IPS-18c (cell line): Measurements from ENCODE around the gene RNLS.

Experiments
- H3K4me3 ChIP-seq: 2 replicates; pipeline ENCODE4 v1.7.0; 2013; ENCODE audit warnings: low read depth, mild to moderate bottlenecking, low read length, moderate library complexity; ENCODE audit not compliant: insufficient read depth
- H3K9me3 ChIP-seq: one replicate; pipeline ENCODE4 v1.6.1; 2013; ENCODE audit warnings: mild to moderate bottlenecking, low read length, moderate library complexity; ENCODE audit not compliant: control insufficient read depth, insufficient read depth

The RNLS gene

GRCh38 chr10:88582806-88583583, at the start of gene RNLS:
TSS of gene RNLS (minus strand) at chr10:88583318.
- H3K9me3 ChIP-seq: no peaks in the 10 kb centered on the region
- peak within 1 kb of the TSS; percentile 75 for H3K4me3 ChIP-seq

DNA sequence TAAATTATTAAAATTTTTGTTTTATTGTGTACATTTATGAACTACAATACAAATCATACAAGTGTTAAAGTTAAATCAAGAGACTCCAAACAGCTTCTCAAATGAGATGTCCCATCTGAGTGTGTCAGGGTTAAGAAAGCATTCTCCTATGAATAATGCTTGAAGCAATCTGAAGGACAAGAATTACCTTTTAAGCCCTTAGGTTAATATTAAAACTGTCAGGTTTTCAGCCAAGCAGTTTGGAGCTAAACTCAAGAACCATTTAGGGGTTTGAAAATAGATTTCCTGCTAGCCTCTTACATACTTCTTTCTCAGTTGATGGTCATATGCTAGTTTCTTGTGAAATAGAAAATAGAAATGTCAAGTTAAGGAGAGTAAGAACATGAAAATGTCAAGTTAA, 41.7 kb upstream of the RNLS start:
- Histone ChIP-seq H3K9me3 (no peaks in the 10 kb centered on the region), H3K4me3 (no peak overlapping the region)

DNA sequence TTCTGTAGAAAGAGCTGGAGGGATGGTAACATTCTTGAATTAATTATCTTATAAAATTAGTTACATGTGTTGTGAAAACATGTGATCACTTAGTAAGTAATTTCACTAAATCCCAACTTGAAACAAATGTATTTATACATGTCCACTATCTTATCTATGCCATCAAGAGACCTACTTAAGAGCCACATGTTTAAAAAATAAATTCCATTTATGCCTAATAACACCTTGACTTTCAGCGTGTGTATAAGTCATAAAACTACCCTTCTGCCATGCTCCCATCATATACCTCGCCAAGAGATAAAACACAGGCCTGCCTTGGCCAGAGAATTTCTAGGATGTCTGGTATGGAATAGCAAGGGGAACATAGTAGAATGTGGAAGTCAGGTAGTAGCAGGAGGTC, 40.7 kb upstream of the RNLS start:
- Histone ChIP-seq H3K9me3 (no peaks in the 10 kb centered on the region), H3K4me3 (no peak overlapping the region)

DNA sequence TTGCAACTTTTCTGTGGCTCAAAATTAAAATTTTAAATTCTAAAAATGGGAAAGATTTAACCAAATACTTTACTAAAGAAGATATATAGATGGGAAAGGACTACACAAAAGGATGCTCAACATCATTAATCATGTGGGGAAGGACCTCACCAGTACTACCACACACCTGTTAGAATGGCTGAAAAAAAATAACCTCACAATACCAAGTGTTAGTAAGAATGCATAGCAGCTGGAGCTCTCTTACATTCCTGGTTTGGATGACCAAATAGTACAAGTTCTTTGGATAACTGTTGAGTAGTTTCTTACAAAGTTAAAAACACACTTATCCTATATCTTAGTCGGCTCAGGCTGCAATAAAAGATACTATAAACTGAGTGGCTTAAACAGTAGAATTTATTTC, 37.3 kb upstream of the RNLS start:
- Histone ChIP-seq H3K4me3 (no peak overlapping the region), H3K9me3 (no peaks in the 10 kb centered on the region)

- H3K9me3 ChIP-seq: no peaks in the 10 kb centered on the region
Measured at GRCh38 chr10:88618496-88618895, 35.4 kb upstream of the RNLS start.

GRCh38 chr10:88617772-88618300, 34.7 kb upstream of the RNLS start:
- no peaks in the 10 kb centered on the region for H3K9me3 ChIP-seq
- no peak overlapping the region for H3K4me3 ChIP-seq

More at GRCh38 chr10:88618496-88618895, 35.4 kb upstream of the RNLS start:
- no peak overlapping the region for H3K4me3 ChIP-seq

DNA sequence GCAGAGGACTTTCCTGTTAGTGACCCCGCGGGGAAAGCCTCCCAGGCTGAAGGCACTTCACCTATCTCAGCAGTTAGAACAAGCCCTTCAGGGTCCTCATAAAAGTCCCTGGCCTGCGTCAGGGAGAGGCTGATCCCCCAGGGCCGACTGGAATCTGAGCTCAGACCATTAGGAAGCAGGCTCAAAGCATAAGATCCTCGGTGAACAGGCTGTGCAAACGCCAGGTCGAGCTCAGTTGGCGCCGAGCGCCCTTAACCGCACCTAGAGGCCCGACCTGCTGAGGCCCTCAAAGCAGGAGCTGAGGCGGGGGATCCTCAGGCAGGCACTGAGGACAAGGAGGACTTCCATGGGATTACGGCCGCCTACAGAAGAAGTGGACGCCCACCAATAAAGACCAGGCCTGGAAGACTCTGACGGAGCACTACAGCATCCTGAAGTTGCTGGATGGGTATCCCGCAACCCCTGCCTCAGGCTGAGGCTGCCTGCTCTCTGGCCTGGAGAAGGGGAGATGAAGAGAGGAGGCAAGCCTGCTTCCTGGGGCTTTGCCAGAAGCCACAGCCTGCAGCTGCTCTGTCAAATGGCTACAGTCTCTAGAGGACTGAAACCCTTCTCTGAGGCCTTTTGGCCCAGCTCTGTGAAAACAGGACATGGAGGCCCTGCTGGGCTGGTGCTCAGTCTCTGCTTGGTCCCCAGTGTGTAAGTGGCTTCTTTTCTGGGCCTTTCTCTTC, 33.3 kb upstream of the RNLS start:
- no peak overlapping the region for H3K4me3 ChIP-seq
- H3K9me3 ChIP-seq: no peaks in the 10 kb centered on the region

DNA sequence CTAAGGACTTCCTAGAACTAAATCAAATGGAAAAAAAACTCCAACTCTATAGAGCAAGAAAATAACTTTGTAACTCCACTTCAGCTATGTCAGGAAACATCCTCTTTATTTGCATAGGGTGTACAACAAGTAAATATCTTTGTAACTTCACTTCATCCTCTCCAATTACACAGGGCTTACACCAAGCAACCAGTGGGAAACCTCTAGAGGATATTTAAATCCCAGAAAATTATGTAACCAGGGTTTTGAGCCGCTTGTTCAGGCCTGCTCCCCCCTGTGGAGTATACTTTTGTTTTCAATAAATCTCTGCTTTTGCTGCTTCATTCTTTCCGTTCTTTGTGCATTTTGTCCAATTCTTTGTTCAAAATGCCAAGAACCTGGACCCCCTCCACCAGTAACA, 25.7 kb upstream of the RNLS start:
- H3K9me3 ChIP-seq: no peaks in the 10 kb centered on the region
- H3K4me3 ChIP-seq: no peak overlapping the region

DNA sequence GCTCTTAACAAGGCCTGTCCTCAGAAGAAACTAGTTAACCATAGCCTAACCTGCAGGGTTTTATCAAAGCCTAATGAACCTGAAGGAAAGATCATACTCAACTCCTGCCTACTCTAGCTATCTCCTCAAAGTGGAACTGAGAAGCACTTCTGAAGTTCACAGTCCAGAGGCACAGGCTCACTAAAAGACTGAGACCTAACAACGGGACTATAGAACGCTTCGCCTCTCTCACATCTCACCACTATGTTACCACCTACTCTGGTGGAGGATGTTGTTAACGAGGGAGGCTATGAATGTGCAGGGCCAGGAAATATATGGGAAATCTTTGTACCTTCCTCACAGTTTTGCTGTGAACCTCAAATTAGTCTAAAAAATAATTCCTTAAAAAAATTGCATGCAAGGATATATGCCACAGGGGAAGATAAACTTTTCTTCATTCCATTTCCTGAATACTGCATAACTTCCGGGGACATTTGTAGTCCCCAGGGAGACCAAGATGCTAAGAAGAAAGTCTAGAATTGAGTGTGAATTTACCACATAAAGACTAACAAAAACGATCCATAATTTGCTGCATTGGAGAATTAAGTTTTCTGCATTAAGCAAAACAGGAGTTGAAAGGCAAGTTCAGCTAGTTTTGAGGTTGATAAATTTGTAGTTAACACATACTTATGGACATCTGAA, 25.1 kb upstream of the RNLS start:
- H3K9me3 ChIP-seq: no peaks in the 10 kb centered on the region
- no peak overlapping the region for H3K4me3 ChIP-seq

DNA sequence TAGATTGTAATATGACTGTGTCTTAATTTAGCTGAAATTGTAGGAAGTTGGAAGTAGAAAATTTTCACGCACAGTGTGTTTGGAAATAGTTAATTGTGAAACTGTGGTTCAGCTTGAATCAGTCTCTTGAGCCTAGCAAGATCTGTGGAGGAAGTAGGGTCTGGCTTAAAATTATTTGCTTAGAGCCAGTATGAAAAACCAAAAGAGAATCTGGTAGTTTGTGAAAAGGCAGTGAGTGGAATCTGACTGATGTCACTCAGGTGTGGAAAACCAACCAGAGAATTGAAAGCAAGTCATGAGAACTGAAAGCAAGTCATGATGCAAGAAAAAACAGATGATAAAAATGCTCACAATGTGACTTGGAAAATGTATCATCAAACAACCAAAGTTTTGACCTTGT, 14.9 kb upstream of the RNLS start:
- no peaks in the 10 kb centered on the region for H3K9me3 ChIP-seq
- no peak overlapping the region for H3K4me3 ChIP-seq

DNA sequence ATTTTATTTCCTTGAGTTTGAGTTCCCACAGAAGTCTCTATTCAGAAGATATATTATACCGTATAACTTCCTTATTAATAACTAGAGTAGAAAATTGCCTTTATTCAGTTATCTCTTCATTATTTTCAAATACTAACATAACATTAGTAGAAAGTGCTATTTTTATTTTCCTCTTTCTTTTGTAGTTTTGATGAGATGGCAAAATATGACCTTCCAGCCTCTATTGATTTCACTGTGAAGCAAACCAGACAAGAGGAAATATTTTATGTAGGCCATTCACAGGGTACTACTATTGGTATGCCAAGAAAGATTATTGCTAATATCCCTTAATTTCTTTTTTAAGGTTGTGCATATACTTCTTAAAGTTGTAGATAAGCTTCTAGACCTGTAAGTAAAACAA, 11.4 kb upstream of the RNLS start:
- H3K9me3 ChIP-seq: no peaks in the 10 kb centered on the region
- H3K4me3 ChIP-seq: no peak overlapping the region

DNA sequence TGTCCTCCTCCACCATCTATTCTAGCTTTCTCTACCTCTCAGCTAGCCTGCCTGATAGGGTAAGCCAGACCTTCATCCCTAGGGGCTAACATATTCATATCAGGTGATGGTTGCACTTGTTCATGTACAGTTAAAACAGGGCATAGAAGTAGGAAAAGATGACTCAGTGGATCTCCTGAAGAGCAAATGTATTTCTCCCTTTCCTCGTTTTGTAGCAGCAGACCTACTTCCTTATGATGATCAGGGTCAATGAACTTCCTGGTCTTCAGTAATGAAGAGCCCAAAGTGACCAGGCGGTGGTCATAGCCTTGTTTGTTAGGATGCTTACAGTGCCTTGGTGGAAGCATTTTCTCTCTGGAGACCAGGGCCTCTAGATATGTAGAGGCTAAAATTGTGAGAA, 9.8 kb upstream of the RNLS start:
- Histone ChIP-seq H3K4me3 (no peak overlapping the region), H3K9me3 (no peaks in the 10 kb centered on the region)

DNA sequence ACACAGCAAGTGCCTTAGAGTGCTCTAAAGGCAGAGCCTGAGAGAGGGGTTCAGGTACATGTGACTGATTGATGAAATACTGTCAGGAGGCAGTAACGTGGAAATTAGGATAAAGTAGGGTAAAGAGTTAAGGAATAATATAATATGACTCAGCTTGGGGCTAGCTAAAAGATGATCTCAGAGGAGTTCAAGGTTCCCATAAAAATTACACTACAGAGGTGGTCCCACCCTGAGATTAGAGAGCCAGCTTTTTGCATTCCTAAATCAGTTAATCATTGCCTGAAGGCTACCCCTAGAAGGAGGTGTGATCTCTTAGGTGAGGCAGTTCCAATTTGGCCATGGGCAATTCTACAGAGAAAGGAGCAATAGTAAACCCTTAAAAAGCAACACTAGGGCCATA, 9.3 kb upstream of the RNLS start:
- H3K9me3 ChIP-seq: no peaks in the 10 kb centered on the region

GRCh38 chr10:88586462-88586861, 3.3 kb upstream of the RNLS start, which contains the start of gene LIPJ:
TSS of gene LIPJ (plus strand) at chr10:88586762. CDS start at chr10:88590688, 3,926 bp downstream.
- no peak within 1 kb of the TSS for H3K4me3 ChIP-seq

More for the DNA sequence above, 9.3 kb upstream of the RNLS start:
- no peak overlapping the region for H3K4me3 ChIP-seq

DNA sequence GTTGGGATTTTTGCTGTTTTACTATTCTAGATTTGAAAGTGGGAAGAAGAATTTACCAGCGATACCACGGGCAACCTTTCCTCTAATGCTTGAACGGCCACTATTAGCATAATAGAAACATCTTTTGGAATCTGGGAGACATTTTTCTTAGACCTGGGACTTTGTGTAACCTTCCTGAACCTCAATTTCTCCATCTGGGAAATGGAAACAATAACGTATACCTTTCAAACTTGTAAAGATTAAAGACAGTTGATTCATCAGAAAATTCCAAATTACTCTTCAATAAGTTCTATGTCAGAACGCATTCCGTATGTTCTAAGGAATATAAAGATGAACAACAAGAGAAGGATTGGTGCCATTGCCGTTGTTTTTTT, 453 bp upstream of the RNLS start:
- Histone ChIP-seq H3K4me3 (peak overlapping the region; percentile 75), H3K9me3 (no peaks in the 10 kb centered on the region)

More at GRCh38 chr10:88586462-88586861, 3.3 kb upstream of the RNLS start, which contains the start of gene LIPJ:
- no peaks in the 10 kb centered on the region for H3K9me3 ChIP-seq

GRCh38 chr10:88582411-88582805, 710 bp downstream of the RNLS start:
- no peaks in the 10 kb centered on the region for H3K9me3 ChIP-seq
- H3K4me3 ChIP-seq: peak overlapping the region; percentile 75; the same call in 1 of the 2 replicates

GRCh38 chr10:88565072-88565471, 18.0 kb downstream of the RNLS start:
- Histone ChIP-seq H3K4me3 (no peak overlapping the region), H3K9me3 (no peaks in the 10 kb centered on the region)

DNA sequence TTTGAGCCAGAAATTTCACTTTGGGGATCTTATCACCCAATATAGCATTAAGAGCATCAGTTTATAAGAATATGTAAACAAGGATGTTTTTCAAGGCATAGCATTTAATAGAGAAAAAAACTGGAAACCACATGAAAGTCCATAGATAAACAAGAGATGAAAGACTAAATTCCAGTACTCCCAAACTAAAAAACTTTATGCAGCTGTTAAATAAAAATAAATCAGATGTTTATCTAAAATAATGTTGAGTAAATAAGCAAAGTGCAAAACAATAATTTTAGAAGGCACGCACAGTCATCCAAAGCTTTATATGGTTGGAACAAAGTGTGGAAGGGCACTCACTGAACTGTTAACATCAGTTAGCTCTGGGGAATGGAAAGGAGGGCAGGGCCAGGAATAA, 21.0 kb downstream of the RNLS start:
- no peak overlapping the region for H3K4me3 ChIP-seq
- H3K9me3 ChIP-seq: no peaks in the 10 kb centered on the region
